DMS79 treated with DMSO at 0.1 percent for 48 hours (cell line): ENCODE measurements around the gene C16orf74.

Source experiments
- DNase-seq: peaks from one replicate; lab custom pipeline; 2025; lab: John Stamatoyannopoulos, UW

The C16orf74 gene

DNA sequence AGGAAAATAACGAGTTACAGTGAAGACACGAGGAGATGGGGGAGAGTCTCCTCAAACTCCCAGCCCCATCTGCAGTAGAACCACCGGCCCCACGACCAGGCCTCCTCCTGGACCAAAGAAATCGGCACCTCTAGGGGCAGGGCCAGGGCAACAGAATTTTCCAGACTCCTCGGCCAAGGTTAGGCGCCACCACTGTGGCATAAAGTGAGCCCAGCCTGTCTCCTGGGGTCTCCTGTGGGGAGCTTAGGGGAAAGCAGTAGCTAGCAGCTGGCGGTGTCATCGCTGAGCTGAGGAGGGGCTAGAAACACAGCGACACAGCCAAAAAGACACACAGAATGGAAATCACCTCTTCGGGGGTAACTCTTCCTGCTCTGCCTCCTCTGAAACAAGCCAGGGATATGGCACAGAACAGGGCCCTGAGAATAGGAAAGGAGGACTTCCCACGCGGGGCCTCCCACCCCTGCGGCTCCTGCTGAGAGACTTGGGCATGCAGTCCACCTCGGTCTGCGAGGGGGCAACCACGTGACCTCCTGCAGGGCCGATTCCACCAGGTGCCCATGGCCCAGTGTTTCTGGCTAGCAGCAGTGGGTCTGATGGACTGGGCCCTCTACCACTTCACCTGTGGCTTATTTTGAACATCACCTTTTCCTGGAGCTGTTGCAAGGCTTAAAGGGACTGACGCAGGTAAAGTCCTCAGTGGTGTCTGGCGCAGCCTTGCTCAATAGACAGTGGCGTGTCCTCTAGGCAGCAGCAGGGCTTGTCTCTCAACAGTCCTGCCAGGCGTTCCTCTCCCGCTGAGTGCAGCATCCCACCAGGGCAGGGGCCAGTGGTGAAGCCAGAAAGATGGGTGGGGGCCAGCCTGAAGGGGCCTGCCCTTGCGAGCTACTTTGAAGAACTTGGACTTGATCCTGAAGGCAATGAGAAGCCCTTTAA is 55.4 kb downstream of the C16orf74 start:
- DNase-seq: no peak

DNA sequence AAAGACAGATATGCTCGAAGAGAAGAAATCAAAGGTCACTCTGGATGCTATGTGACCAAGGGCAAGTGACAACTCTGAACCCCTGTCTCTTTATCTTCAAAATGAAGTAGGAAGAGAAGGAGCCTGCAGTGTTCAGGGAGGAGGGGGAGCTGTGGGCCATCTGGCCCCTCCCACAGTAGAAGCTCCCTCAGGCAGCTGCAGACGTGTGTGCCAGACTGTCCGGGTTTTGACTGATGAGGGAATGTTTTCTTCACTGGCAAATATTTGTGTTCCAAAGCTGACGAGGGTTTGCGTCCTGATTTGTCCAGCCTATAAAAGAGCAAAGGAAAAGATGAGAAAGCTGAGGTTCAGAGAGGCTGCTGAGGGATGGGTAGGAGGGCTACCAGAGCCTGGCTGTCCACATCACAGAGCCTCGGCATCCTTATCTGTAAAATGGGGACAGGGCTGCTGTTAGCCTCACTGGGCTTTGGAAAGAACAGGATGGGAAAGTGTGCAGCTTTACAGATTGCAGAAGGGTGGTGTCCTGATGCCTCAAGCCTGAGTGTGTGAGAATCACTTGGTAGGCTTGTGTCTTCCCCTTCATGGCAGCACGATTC is 60.3 kb downstream of the C16orf74 start:
- DNase-seq: peak; percentile 43

DNA sequence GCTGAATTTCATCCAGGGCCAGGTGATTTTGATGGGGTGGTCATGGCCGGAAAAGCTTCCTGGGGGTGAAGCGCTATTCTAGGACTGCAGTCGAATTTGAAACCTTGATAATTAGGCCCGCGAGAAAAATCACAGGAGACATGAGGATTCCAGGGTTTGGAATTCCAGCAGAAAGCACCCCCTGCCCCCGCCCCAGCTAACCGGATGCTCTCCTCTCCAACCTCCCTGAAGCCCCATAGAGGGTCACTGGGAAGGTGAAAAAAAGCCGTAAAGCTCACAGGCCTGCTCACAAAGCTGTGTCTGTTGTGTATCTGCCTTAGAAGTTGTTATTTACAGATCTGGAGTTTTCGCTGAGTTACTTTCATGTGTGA is 61.0 kb downstream of the C16orf74 start:
- no peak for DNase-seq

DNA sequence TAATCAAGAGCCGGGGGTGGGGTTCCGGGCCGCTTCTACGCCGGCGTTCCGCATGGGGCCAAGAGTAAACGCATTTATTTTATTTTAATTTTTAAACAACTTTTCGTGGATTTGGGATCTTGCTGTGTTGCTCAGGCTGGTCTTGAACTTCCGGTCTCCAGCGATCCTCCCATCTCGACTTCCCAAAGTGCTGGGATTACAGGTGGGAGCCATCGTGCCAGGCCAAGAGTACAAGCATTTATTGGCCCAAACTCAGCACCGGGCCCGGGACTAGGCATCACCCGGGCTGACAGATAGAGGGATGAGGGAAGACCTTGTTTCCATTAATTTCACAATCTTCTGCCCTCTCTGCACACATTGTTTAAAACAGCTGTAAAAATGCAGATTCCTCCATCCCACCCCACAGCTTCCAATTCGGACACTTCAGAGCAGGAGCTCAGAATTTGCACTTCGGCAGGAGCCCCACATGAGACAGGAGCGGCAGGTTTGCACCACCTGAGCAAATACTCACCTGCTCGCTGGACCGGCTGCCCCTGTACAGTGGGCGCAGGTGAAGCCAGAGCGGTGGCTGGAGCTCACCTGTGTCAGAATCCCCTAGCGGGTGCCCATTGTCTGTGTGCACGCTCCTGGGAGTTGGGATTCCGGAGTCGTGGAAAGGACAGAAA is 61.5 kb downstream of the C16orf74 start:
- DNase-seq: peak; percentile 27

DNA sequence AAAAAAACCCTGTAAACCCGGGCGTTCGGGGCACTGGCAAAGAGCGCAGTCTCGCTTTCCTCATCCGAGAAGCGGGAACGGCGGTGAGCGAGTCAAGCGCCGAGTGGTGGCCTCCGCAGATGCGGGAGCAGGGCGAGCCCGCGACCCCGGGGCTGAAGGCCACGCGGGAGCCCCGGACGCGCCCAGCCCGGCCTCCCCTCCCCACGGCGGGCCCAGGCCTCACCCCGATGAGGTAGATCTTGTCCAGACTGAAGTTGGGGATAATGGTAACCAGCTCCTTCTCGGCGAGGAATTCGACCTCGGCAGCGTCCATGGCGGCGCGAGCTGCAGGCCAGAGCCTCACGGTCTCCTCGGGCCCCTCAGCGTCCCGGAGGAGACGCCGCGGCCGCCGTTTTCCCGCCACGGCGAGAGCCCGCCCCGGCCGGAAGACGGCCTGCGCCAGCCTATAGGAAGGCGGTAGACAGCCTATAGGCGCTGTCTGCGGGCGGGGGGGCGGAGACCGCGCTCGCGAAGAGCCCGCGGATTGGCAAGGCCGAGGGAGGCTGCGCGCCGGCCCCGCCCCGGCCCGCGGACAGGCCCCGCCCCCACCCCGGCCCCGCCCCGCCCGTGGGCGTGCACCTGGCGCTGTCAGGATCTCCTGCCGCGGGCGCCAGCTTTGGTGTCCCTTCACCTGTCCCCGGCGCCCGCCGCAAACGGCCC is 62.2 kb downstream of the C16orf74 start, which contains the start of gene GINS2:
Gene GINS2 (minus strand): TSS at position 369 of the 699 bp plus-strand sequence. CDS start 56 bp downstream, at position 313.
- DNase-seq: peak; percentile 37

DNA sequence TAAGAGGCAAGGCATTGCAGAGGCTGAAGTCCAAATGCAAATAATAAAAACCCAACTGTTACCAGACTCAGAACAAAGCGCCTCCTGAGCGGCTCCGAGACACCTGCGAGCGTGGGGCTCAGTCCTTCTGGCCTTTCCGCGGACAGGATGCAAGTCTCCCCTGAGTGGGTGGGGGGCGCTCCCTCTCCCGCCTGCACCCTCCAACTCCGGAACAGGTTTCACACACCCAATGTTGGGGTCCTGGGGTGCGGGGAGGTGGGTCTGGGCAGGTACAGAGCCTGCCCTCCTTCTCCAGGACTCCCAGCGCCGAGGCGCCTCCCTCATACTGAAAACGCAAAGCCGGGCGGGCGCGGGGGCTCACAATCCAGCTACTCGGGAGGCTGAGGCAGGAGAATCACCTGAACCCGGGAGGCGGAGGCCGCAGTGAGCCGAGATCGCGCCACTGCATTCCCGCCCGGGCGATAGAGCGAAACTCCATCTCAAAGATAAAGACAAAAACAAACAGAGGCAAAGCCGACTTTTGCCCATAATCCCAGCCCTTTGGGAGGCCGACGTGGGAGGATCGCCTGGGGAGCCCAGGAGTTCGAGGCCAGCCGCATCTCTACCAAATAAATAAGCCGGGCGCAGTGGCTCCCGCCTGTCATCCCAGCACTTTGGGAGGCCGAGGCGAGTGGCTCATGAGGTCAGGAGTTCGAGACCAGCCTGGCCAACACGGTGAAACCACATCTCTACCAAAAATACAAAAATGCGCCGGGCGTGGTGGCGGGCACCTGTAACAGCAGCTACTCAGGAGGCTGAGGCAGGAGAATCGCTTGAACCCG is 63.0 kb downstream of the C16orf74 start:
- DNase-seq: no peak

DNA sequence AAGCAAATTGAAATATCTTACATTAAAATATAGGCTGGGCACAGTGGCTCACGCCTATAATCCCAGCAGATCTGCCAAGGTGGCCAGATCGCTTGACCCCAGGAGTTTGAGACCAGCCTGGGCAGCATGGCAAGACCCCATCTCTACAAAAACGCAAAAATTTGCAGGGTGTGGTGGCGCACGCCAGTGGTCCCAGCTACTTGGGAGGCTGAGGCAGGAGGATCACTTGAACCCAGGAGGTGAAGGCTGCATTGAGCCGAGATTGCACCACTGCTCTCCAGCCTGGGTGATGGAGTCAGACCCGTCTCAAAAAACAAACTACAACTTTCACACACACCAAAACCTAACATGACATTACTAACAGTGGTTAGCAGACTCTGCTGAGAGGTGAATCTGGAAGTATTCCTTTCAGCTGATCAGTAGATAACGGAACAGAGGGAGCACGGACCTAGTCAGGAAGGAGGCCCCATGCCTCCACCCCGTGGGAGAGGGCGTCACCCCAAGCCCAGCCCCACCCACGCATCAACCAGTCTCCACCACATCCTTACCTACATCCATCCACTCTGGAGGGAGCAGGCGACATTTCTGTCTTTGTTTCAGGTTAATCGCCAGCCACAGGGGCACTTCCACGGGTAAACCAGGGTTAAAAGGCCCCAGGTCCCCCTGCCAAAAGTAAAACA is 63.8 kb downstream of the C16orf74 start:
- DNase-seq: no peak

DNA sequence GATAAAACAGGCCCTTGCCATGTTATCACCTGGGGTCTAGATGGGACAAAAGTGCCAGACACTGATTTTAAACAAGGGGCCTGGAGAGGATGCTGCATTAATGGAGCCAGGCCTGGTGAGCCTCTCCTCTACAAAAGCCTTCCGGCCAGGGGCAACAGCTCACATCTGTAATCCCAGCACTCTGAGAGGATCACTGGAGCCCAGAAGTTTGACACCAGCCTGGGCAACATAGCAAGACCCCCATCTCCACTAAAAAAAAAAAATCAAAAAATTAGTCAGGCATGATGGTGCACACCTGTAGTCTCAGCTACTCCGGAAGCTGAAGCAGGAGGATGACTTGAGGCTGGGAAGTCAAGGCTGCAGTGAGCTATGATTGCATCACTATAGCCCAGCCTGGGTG is 65.6 kb downstream of the C16orf74 start:
- no peak for DNase-seq

DNA sequence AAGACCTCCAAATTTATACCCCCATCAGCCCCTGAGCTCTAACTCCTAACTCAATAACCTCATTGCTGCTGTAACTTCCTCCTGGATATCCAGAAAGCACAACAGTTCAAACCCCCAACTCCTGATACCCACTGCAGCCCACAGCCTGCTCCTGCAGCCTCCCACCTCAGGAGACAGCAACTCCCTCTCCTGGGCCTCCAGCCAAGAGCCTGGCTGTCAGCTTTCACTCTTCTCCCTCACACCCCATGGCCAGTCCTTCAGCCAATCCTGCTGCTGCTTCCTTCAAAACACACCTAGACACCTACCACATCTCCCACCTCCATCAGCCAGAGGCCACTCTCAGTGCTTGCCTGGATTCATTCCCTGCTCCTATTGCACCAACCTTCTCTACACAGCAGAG is 67.5 kb downstream of the C16orf74 start:
- DNase-seq: peak; percentile 9

DNA sequence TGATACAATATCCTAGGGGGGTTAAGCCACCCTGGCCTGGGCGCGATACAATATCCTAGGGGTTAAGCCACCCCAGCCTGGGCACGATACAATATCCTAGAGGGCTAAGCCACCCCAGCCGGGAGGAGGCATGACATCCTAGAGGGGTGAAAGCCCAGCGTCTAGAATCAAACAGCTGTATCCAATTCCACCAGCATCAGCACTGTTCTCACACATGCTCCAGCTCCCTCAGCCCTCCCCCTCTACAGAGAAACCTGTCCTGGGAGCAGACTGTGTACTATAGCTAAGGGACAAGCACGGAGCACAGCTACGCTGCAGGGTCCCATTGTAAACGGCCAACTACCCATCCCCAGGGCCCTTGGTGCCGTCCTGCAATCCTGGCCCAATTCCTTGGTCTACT is 68.4 kb downstream of the C16orf74 start:
- DNase-seq: no peak

DNA sequence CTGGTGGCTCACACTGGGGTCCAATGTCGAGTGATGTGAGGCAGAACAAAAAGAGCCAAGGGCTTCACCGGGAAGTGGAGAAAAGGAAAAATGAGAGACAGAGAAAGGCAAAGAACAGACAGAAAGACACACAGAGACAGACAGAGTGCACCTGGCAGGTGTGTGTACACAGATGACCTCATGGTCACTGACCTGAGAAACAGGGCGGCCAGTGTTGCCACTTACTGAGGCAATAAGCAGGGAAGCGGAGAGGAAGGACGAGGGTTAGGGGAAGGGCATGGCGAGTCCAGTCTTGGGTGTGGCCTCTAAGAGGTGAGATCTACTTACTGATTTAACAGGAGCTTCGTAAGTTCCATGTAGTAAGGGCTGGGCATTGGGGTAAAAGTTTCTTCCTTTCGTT is 69.6 kb downstream of the C16orf74 start:
- no peak for DNase-seq

DNA sequence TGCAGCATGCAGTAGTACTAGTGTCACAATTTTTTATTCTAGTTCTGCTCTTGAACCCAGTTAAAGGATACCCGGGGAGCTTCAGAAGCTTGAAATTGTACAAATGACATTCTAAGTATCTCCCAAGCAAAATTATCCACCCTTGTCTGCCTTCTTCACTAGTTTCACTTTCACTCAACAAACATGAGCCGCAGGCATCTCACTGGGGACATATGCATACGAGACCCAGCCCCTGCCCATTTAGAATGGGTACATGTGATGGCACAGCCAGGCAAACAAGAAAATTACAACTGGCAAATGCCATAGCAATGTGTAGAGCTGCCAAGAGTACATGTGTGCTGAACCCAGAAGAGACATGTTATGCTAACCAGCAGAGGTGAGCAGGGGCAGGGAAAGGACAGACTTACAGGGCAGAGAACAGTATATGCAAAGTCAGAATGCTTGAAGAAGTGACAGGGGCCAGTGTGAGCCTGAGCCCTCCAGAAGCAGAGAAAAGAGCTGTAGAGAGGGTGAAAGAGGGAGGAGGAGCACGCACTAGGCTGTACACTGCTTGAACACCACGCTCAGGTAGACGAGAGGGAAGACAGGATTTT is 70.4 kb downstream of the C16orf74 start:
- no peak for DNase-seq

DNA sequence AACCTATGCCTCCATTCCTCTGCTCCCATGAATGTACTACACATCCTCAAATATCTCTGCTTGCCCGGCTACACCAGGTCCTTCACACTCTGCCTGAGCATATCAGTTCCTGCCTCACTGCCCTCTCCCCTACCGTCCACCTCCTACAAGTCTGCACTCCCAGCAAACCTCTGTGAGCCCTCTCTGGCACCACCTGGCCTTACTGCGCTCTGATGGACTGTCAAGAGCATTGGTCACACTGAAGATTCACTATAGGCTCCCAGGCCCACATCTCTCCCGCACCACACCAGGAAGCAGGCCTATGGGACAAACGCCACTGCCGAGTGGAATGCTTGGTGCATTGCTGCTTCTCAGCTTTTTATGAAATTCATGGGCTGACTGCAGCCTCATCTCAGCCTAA is 71.0 kb downstream of the C16orf74 start:
- DNase-seq: no peak

DNA sequence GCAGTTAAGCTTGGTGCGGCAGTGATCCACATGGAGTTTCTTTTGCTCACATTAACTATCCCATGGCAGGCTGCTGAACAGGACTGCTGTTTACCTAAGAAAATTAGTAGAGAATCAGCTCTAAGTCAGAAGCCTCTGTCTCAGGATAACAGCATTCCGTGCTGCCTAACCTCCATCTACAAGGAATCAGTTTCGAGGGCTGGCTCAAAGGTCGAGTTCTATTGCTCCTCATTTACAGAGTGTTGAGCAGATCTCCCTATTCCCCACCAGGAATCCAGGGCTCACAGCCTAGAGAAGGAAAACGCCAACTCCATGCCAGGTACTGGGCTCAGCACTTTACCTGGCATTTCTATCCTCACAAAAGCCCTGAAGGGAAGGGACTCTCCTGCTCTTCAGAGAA is 72.1 kb downstream of the C16orf74 start:
- no peak for DNase-seq

DNA sequence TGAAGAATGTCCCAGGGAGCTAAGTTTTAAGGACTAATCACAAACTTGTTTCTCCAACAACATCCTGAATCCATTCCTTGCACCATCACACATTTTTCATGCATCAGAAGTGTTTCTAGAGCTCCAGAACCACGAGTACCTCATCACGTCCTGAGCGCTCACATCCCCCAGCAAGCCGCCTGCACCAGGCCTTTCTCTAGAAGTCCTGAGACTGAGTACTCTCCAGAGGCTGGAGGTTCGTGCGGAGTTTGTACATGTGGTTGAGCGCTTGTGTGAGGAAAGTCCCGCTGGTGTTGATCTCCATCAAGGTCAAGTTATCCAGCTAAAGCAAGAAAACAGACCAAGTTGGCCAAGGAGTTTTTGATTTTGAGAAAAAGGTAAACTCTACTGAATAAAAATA is 72.9 kb downstream of the C16orf74 start:
- no peak for DNase-seq

DNA sequence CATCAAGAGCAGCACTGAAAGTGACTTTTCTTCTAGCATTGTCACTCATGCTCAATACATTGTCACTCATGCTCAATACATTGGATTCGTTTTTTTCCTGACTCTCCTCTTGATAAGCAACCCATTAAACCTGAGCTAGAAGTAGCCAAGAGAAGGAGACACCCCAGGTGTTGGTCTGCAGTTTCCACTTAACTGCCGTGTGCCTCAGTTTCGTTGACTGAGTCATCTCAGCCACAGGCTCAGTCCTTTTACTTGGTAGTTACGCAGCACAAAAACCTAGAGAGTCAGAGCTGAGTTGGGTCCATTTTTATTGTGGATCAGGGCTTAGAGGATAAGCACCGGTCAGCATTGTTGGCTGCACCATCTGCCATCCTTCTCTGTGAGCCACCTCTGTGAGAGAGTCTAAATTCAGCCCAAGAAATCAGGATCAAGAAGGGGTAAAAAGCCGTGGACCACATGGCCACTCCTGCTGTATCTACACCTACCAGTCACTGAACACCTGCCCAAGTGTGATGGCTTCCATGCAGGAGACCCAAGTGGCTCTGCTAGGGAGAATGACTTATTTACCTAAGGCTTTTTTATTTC is 73.4 kb downstream of the C16orf74 start:
- no peak for DNase-seq

DNA sequence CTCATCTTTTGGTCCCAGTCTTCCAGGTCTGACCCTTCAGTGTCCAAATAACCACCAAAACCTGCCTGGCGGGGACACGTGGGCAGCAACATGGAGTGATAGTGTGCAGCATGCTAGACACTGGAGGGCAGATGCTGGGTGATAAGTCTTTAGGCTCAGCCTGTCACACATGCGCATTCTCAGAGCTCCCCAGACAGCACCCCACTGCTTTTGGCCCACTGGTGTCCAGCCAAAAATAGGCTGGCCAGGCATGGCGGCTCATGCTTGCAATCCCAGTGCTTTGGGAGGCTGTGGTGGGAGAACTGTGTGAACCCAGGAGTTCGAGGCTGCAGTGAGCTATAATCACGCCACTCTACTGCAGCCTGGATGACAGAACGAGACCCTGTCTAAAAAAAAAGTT is 74.4 kb downstream of the C16orf74 start:
- DNase-seq: no peak

DNA sequence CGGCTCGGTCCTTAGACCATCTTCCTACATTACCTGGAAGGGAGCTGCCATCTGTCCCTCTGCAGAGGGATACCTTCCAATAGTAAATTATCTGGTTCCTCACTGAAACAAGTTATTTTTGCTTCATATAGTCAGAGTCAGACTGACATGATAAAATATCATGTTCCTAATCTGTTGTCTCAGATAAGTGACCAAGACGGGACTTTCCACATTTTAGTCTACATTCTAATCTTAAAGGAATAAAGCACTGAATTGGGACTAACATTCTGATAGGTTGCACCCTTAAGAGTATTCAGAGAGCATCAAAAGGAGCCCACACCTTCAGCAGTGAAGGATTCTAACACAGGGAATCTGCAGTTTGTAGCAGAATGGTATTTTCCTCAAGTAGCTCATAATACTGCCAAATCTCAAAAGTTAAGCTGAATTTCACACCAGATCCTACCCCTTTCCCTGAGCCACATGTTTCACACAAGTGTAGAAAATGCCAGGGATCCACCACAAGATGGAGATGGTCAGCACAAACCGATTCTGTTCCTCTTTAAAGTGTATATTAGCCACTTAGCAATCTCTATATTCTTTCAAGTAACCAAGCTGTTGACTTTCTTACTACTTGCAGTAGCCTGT is 75.5 kb downstream of the C16orf74 start:
- DNase-seq: no peak

DNA sequence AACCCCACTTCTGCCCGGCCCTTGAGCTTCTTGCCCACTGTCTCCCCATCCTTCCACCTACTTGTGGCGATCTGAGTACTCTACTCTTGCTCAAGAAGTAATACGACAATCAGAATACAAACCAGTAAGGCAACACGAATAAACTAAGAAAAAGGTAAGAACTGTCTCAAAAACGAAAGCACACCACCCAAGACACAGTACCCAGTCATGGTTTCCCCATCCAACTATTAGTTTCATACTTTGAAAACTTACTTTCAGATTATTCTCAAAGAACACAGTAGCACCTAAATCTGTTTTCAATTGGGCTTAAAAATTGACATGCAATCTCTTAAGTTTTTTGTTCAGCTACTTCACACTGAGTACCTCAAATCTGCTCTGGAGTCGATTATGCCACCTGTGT is 76.1 kb downstream of the C16orf74 start:
- DNase-seq: no peak

DNA sequence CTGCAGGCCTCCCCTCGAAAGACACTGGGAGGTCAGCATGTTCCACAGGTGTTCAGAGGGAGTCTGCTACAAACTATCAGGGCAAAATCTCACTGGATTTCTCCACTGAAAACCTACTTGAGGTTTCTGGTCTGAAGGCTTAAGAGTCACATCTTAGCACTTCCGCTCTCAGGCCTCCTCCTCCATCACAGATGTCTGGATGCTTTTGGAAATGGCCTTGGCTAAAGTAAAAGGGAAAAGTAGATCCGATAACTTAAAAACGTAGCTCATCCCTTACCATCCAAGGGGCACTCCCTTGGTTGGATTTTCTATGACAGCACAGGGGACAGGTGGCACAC is 76.5 kb downstream of the C16orf74 start:
- no peak for DNase-seq
